Calu3 (cell line): ENCODE data around the gene KRT14. TPM values are rescaled to one million over a fixed set of nuclear protein-coding genes. Genes with fewer than 3 reads are reported as not detected.

Experiments used
- BruUV-seq: library from RNA; stranded (reverse); fragments of 400-500 nt; replicated peaks from 2 replicates; lab custom pipeline; 2021; lab: Mats Ljungman, UMichigan
- CTCF ChIA-PET: fragments of 300-600 bp; sonication (Branson Sonifier 250); formaldehyde crosslinking; loops from one replicate; lab custom pipeline; 2022; ENCODE audit warnings: antibody characterized with exemption; lab: Charles Lee
- DNase-seq: peaks from one replicate; pipeline ENCODE4 v3.0.0; 2022
- H3K27ac Mint-ChIP-seq: one replicate; pipeline ENCODE4 v1.8.0; 2022; ENCODE audit warnings: mixed read lengths; ENCODE audit not compliant: unreplicated experiment
- H3K27me3 Mint-ChIP-seq: one replicate; pipeline ENCODE4 v1.8.0; 2022; ENCODE audit warnings: mixed read lengths; ENCODE audit not compliant: unreplicated experiment
- H3K36me3 Mint-ChIP-seq: one replicate; pipeline ENCODE4 v1.8.0; 2022; ENCODE audit warnings: mild to moderate bottlenecking, moderate library complexity, mixed read lengths; ENCODE audit not compliant: insufficient read depth, unreplicated experiment
- H3K4me1 Mint-ChIP-seq: one replicate; pipeline ENCODE4 v1.8.0; 2022; ENCODE audit warnings: mild to moderate bottlenecking, low read depth, mixed read lengths; ENCODE audit not compliant: unreplicated experiment
- H3K4me3 Mint-ChIP-seq: one replicate; pipeline ENCODE4 v1.8.0; 2022; ENCODE audit warnings: mild to moderate bottlenecking, low read depth, moderate library complexity, mixed read lengths; ENCODE audit not compliant: unreplicated experiment
- H3K9me3 Mint-ChIP-seq: one replicate; pipeline ENCODE4 v1.8.0; 2022; ENCODE audit warnings: low read depth, mixed read lengths; ENCODE audit not compliant: unreplicated experiment
- CTCF ChIP-seq: fragments of 200-600 bp; IDR thresholded peaks from one replicate; pipeline ENCODE4 v1.8.0; 2022; ENCODE audit warnings: antibody characterized with exemption; ENCODE audit not compliant: unreplicated experiment
- intact Hi-C: fragments of 100-400 bp; cut with micrococcal nuclease; formaldehyde crosslinking; loops from one replicate; pipeline ENCODE4 v1.10.0; 2022; ENCODE audit not compliant: unreplicated experiment
- total RNA-seq: library from RNA; stranded (reverse); gene quantifications from 2 replicates; pipeline ENCODE4 v1.2.3, GENCODE V29; 2022

The KRT14 gene
- total RNA-seq, 1 experiment from 2014 or later = 12.2 TPM

GRCh38 chr17:41632482-41633105 is 45.9 kb upstream of the KRT14 start:
- TF ChIP-seq CTCF = no peak
- H3K4me1 Mint-ChIP-seq = peaks cover 10% of the 10 kb centered on the region
- no peaks in the 10 kb centered on the region for H3K9me3 Mint-ChIP-seq
- no TSS peak for BruUV-seq
- no peaks in the 10 kb centered on the region for H3K27me3 Mint-ChIP-seq
- H3K4me3 Mint-ChIP-seq = no peak overlapping the region
- DNase-seq = no peak
- peaks cover 3% of the 10 kb centered on the region for H3K36me3 Mint-ChIP-seq
- CTCF ChIA-PET = no interaction called here
- no peak overlapping the region for H3K27ac Mint-ChIP-seq
- intact Hi-C loops = no loop called here

GRCh38 chr17:41631898-41632285 is 45.2 kb upstream of the KRT14 start:
- no peak for DNase-seq
- intact Hi-C loops = no loop called here
- no peak for TF ChIP-seq CTCF
- Mint-ChIP-seq H3K27me3 (no peaks in the 10 kb centered on the region), H3K9me3 (no peaks in the 10 kb centered on the region), H3K4me1 (peaks cover 17% of the 10 kb centered on the region), H3K36me3 (peaks cover 5% of the 10 kb centered on the region), H3K27ac (no peak overlapping the region), H3K4me3 (no peak overlapping the region)
- no TSS peak for BruUV-seq
- CTCF ChIA-PET = no interaction called here

- CTCF ChIA-PET = no interaction called here
- no peak overlapping the region for H3K27ac Mint-ChIP-seq
- peaks cover 24% of the 10 kb centered on the region for H3K4me1 Mint-ChIP-seq
- H3K4me3 Mint-ChIP-seq = no peak overlapping the region
- H3K9me3 Mint-ChIP-seq = no peaks in the 10 kb centered on the region
- peaks cover 5% of the 10 kb centered on the region for H3K36me3 Mint-ChIP-seq
- no peak for DNase-seq
- intact Hi-C loops = no loop called here
- no peak for TF ChIP-seq CTCF
- no peaks in the 10 kb centered on the region for H3K27me3 Mint-ChIP-seq
- no TSS peak for BruUV-seq
These were observed 44.6 kb upstream of the KRT14 start for GRCh38 chr17:41631025-41631897.

- H3K9me3 Mint-ChIP-seq = no peaks in the 10 kb centered on the region
- no peak for DNase-seq
- TF ChIP-seq CTCF = no peak
- no TSS peak for BruUV-seq
- peaks cover 35% of the 10 kb centered on the region for H3K4me1 Mint-ChIP-seq
- H3K4me3 Mint-ChIP-seq = no peak overlapping the region
- peaks cover 17% of the 10 kb centered on the region for H3K36me3 Mint-ChIP-seq
- intact Hi-C loops = no loop called here
- H3K27me3 Mint-ChIP-seq = no peaks in the 10 kb centered on the region
- H3K27ac Mint-ChIP-seq = no peak overlapping the region
- CTCF ChIA-PET = interaction anchor here (0.6 to 0.8 kb wide), 2 partner anchors 81 to 897 kb away, joined by 3 read pairs; no protein-coding TSS in a partner anchor
These were observed 43.4 kb upstream of the KRT14 start for GRCh38 chr17:41629826-41630670.
